OCI-LY1 (cell line): Measurements from ENCODE around the gene SLC25A38.

ENCODE experiments used
- H2AFZ ChIP-seq: fragments of 200-600 bp; sonication (generic), shearing (Covaris generic); 2 replicates; pipeline ENCODE4 v1.6.0; 2014; ENCODE audit warnings: antibody characterized with exemption, mild to moderate bottlenecking, low read length
- H3F3A ChIP-seq: fragments of 200-600 bp; sonication (generic), shearing (Covaris generic); 2 replicates; pipeline ENCODE4 v1.6.0; 2014; ENCODE audit warnings: mild to moderate bottlenecking, antibody characterized with exemption, low read length, moderate library complexity; ENCODE audit not compliant: insufficient read depth
- H3K27ac ChIP-seq: fragments of 200-600 bp; sonication (generic); 2 replicates; pipeline ENCODE4 v1.5.1; 2014; ENCODE audit warnings: low read length, mixed run types, mild to moderate bottlenecking, low read depth; ENCODE audit not compliant: poor library complexity, severe bottlenecking
- H3K27me3 ChIP-seq: fragments of 200-600 bp; sonication (generic); 2 replicates; pipeline ENCODE4 v1.6.0; 2014; ENCODE audit warnings: antibody characterized with exemption, mild to moderate bottlenecking, low read length, moderate library complexity; ENCODE audit not compliant: insufficient read depth
- H3K36me3 ChIP-seq: fragments of 200-600 bp; sonication (generic); 2 replicates; pipeline ENCODE4 v1.6.1; 2014; ENCODE audit warnings: mild to moderate bottlenecking, antibody characterized with exemption, low read length, moderate library complexity, mixed read lengths; ENCODE audit not compliant: insufficient read depth
- H3K4me1 ChIP-seq: fragments of 200-600 bp; sonication (generic); 2 replicates; pipeline ENCODE4 v1.5.1; 2014; ENCODE audit warnings: mild to moderate bottlenecking, low read length, moderate library complexity; ENCODE audit not compliant: insufficient read depth, severe bottlenecking
- H3K4me2 ChIP-seq: fragments of 200-600 bp; sonication (generic), shearing (Covaris generic); 2 replicates; pipeline ENCODE4 v1.6.1; 2014; ENCODE audit warnings: low read length
- H3K4me3 ChIP-seq: fragments of 200-600 bp; sonication (generic); 2 replicates; pipeline ENCODE4 v1.5.1; 2014; ENCODE audit warnings: low read length, low read depth, mild to moderate bottlenecking, mixed read lengths; ENCODE audit not compliant: poor library complexity, severe bottlenecking
- H3K79me2 ChIP-seq: fragments of 200-600 bp; shearing (Covaris generic); 2 replicates; pipeline ENCODE4 v1.6.1; 2016; ENCODE audit warnings: mixed run types, low read length, mixed read lengths; ENCODE audit not compliant: insufficient read depth
- H3K9ac ChIP-seq: fragments of 200-600 bp; sonication (generic), shearing (Covaris generic); 2 replicates; pipeline ENCODE4 v1.6.1; 2014; ENCODE audit warnings: mild to moderate bottlenecking, low read length, mixed read lengths
- H3K9me2 ChIP-seq: fragments of 200-600 bp; sonication (generic), shearing (Covaris generic); 2 replicates; pipeline ENCODE4 v1.6.1; 2014; ENCODE audit warnings: low read depth, mild to moderate bottlenecking, low read length, mixed read lengths
- H3K9me3 ChIP-seq: fragments of 200-600 bp; shearing (Covaris generic); 2 replicates; pipeline ENCODE4 v1.6.1; 2014; ENCODE audit warnings: low read length, mixed read lengths
- H4K20me1 ChIP-seq: fragments of 200-600 bp; sonication (generic), shearing (Covaris generic); 2 replicates; pipeline ENCODE4 v1.6.0; 2016; ENCODE audit warnings: mild to moderate bottlenecking, low read length; ENCODE audit not compliant: insufficient read depth
- EZH2 ChIP-seq: fragments of 200-600 bp; sonication (generic), shearing (Covaris generic); IDR thresholded peaks from 2 replicates; pipeline ENCODE4 v1.8.0; 2017; ENCODE audit warnings: borderline replicate concordance, mixed run types, mild to moderate bottlenecking, antibody characterized with exemption, low read length, moderate library complexity, mixed read lengths
- TF ChIP-seq, protein P1 (sequence below): fragments of 200-600 bp; sonication (generic), shearing (Covaris generic); IDR thresholded peaks from 2 replicates; pipeline ENCODE4 v1.5.1; 2017; ENCODE audit warnings: mild to moderate bottlenecking, antibody characterized with exemption, low read length, moderate library complexity, mixed read lengths

The SLC25A38 gene

GRCh38 chr3:39378957-39379777, 4.0 kb upstream of the SLC25A38 start:
- TF ChIP-seq, protein P1, sequence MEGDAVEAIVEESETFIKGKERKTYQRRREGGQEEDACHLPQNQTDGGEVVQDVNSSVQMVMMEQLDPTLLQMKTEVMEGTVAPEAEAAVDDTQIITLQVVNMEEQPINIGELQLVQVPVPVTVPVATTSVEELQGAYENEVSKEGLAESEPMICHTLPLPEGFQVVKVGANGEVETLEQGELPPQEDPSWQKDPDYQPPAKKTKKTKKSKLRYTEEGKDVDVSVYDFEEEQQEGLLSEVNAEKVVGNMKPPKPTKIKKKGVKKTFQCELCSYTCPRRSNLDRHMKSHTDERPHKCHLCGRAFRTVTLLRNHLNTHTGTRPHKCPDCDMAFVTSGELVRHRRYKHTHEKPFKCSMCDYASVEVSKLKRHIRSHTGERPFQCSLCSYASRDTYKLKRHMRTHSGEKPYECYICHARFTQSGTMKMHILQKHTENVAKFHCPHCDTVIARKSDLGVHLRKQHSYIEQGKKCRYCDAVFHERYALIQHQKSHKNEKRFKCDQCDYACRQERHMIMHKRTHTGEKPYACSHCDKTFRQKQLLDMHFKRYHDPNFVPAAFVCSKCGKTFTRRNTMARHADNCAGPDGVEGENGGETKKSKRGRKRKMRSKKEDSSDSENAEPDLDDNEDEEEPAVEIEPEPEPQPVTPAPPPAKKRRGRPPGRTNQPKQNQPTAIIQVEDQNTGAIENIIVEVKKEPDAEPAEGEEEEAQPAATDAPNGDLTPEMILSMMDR = no peak
- TF ChIP-seq EZH2 = no peak
- Histone ChIP-seq H3K27me3 (no peaks in the 10 kb centered on the region), H3K9me2 (no peaks in the 10 kb centered on the region), H3K9me3 (no peaks in the 10 kb centered on the region), H3K9ac (no peak overlapping the region), H3F3A (no peaks in the 10 kb centered on the region), H4K20me1 (no peaks in the 10 kb centered on the region), H3K4me2 (no peak overlapping the region), H2AFZ (no peak overlapping the region), H3K79me2 (no peaks in the 10 kb centered on the region), H3K4me3 (no peak overlapping the region), H3K4me1 (peaks cover 14% of the 10 kb centered on the region), H3K27ac (no peak overlapping the region), H3K36me3 (no peaks in the 10 kb centered on the region)

- no peaks in the 10 kb centered on the region for H3K27me3 ChIP-seq
- H3K79me2 ChIP-seq = peaks cover 5% of the 10 kb centered on the region
- H3K4me3 ChIP-seq = no peak overlapping the region
- no peaks in the 10 kb centered on the region for H3K9me2 ChIP-seq
- no peaks in the 10 kb centered on the region for H4K20me1 ChIP-seq
- peaks cover 18% of the 10 kb centered on the region for H3K4me1 ChIP-seq
- no peak overlapping the region for H3K27ac ChIP-seq
- no peak for TF ChIP-seq EZH2
- TF ChIP-seq, protein P1 = no peak
- H3K36me3 ChIP-seq = no peaks in the 10 kb centered on the region
- H3F3A ChIP-seq = no peaks in the 10 kb centered on the region
- H3K4me2 ChIP-seq = no peak overlapping the region
- H3K9me3 ChIP-seq = no peaks in the 10 kb centered on the region
- no peak overlapping the region for H2AFZ ChIP-seq
- no peak overlapping the region for H3K9ac ChIP-seq
Measured at GRCh38 chr3:39379778-39380155, 3.4 kb upstream of the SLC25A38 start.

DNA sequence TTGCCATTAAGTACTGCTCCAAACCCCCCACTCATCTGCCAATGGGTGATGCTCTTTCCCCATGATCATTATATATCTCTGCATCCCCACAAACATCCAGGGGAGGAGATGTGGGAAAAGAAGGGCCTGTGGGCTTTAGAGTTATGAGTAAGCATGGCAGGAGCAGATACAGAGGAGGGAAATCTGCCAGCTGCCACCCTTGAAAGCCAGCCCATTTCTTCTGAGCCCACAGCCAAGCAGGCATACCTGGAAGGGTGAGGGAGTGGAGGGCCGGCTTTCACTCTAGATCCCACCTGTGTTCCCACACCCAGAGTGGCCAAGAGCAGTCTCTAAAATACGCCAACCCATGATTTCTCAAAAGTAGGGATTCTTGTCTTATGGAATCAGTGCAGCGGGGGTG, 1.7 kb upstream of the SLC25A38 start:
- TF ChIP-seq, protein P1 = no peak
- TF ChIP-seq EZH2 = no peak

More for the DNA sequence above, 1.7 kb upstream of the SLC25A38 start:
- Histone ChIP-seq H3F3A (no peaks in the 10 kb centered on the region), H3K4me3 (no peak overlapping the region), H3K9ac (no peak overlapping the region), H3K9me2 (no peaks in the 10 kb centered on the region), H3K79me2 (peaks cover 21% of the 10 kb centered on the region), H2AFZ (no peak overlapping the region), H3K27ac (no peak overlapping the region), H3K4me2 (no peak overlapping the region), H3K4me1 (peaks cover 31% of the 10 kb centered on the region), H3K36me3 (no peaks in the 10 kb centered on the region), H4K20me1 (no peaks in the 10 kb centered on the region), H3K9me3 (no peaks in the 10 kb centered on the region), H3K27me3 (no peaks in the 10 kb centered on the region)
